Measurements from ENCODE around the gene MAPKAP1.

- TF ChIP-seq, protein P1, sequence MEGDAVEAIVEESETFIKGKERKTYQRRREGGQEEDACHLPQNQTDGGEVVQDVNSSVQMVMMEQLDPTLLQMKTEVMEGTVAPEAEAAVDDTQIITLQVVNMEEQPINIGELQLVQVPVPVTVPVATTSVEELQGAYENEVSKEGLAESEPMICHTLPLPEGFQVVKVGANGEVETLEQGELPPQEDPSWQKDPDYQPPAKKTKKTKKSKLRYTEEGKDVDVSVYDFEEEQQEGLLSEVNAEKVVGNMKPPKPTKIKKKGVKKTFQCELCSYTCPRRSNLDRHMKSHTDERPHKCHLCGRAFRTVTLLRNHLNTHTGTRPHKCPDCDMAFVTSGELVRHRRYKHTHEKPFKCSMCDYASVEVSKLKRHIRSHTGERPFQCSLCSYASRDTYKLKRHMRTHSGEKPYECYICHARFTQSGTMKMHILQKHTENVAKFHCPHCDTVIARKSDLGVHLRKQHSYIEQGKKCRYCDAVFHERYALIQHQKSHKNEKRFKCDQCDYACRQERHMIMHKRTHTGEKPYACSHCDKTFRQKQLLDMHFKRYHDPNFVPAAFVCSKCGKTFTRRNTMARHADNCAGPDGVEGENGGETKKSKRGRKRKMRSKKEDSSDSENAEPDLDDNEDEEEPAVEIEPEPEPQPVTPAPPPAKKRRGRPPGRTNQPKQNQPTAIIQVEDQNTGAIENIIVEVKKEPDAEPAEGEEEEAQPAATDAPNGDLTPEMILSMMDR (IDR thresholded peaks at IDR 0.05): no peak
- no peak for TF ChIP-seq POLR2A (IDR thresholded peaks at IDR 0.05)
Observed at GRCh38 chr9:125536167-125536772, 170.7 kb downstream of the MAPKAP1 start.
